SK-N-MC (cell line): ENCODE data around the gene BMP8A.
"Not testable (repeated sequence)": the region's sequence is repeated elsewhere in the genome, so short reads cannot be mapped to it uniquely, and the experiment has no call there.

Experiments
- DNase-seq: peaks from one replicate; pipeline ENCODE4 v3.0.0-alpha.2; 2011; ENCODE audit warnings: low read depth, low spot score
- H3K27ac ChIP-seq: fragments of 200-600 bp; sonication (generic); 2 replicates; pipeline ENCODE4 v1.5.1; 2016; ENCODE audit warnings: mixed run types
- H3K36me3 ChIP-seq: fragments of 200-600 bp; sonication (generic); 2 replicates; pipeline ENCODE4 v1.6.1; 2017; ENCODE audit warnings: antibody characterized with exemption, low read length, mixed read lengths; ENCODE audit not compliant: insufficient read depth
- H3K4me3 ChIP-seq: fragments of 200-600 bp; sonication (generic); 2 replicates; pipeline ENCODE4 v1.5.1; 2016
- H3K9ac ChIP-seq: fragments of 200-600 bp; sonication (generic); 2 replicates; pipeline ENCODE4 v1.8.0; 2017; ENCODE audit warnings: mixed run types, mixed read lengths; ENCODE audit not compliant: insufficient read length
- H3K9me3 ChIP-seq: fragments of 200-600 bp; sonication (generic); 2 replicates; pipeline ENCODE4 v1.6.1; 2017; ENCODE audit warnings: low read depth, mild to moderate bottlenecking, antibody characterized with exemption, low read length, moderate library complexity, mixed read lengths
- EZH2 ChIP-seq: fragments of 200-600 bp; sonication (generic); IDR thresholded peaks from one replicate; pipeline ENCODE4 v1.6.1; 2017; ENCODE audit warnings: antibody characterized with exemption
- FOXP2 ChIP-seq: optimal IDR thresholded peaks from 2 replicates; pipeline ENCODE3; 2011; ENCODE audit warnings: mild to moderate bottlenecking, moderate library complexity; ENCODE audit not compliant: insufficient read depth; ENCODE audit errors: extremely low read length, control extremely low read depth
- POLR2AphosphoS5 ChIP-seq: IDR thresholded peaks from 2 replicates; pipeline ENCODE4 v1.6.1; 2012; ENCODE audit warnings: mild to moderate bottlenecking, low read depth, low read length, borderline replicate concordance

BMP8A gene

GRCh38 chr1:39525366-39526165 is 34.1 kb downstream of the BMP8A start:
- no peak for DNase-seq
- H3K27ac ChIP-seq = no peak overlapping the region

GRCh38 chr1:39526466-39527189 is 35.2 kb downstream of the BMP8A start:
- Histone ChIP-seq H3K9me3 (no peaks in the 10 kb centered on the region), H3K9ac (no peak overlapping the region), H3K36me3 (peaks cover 12% of the 10 kb centered on the region; the same call in 1 of the 2 replicates), H3K4me3 (no peak overlapping the region), H3K27ac (no peak overlapping the region)
- TF ChIP-seq FOXP2 (no peak), EZH2 (no peak), POLR2AphosphoS5 (no peak)
- DNase-seq = no peak

More at GRCh38 chr1:39525366-39526165, 34.1 kb downstream of the BMP8A start:
- Histone ChIP-seq H3K9ac (no peak overlapping the region), H3K4me3 (no peak overlapping the region), H3K9me3 (no peaks in the 10 kb centered on the region), H3K36me3 (peaks cover 7% of the 10 kb centered on the region; the same call in 1 of the 2 replicates)
- TF ChIP-seq POLR2AphosphoS5 = no peak
- TF ChIP-seq FOXP2 = no peak
- no peak for TF ChIP-seq EZH2

GRCh38 chr1:39527190-39527579 is 35.7 kb downstream of the BMP8A start:
- not testable (repeated sequence) for H3K9me3 ChIP-seq, H3K4me3 ChIP-seq, DNase-seq, H3K9ac ChIP-seq, H3K27ac ChIP-seq
- H3K36me3 ChIP-seq = peaks cover 14% of the 10 kb centered on the region; the same call in 1 of the 2 replicates

GRCh38 chr1:39528082-39528481 is 36.6 kb downstream of the BMP8A start:
- H3K27ac ChIP-seq = no peak overlapping the region
- TF ChIP-seq EZH2 (no peak), FOXP2 (no peak), POLR2AphosphoS5 (no peak)
- no peaks in the 10 kb centered on the region for H3K9me3 ChIP-seq
- H3K36me3 ChIP-seq = peaks cover 14% of the 10 kb centered on the region; the same call in 1 of the 2 replicates
- no peak for DNase-seq
- no peak overlapping the region for H3K9ac ChIP-seq
- H3K4me3 ChIP-seq = no peak overlapping the region

GRCh38 chr1:39529901-39530535 is 38.6 kb downstream of the BMP8A start:
- H3K27ac ChIP-seq = no peak overlapping the region
- no peak for TF ChIP-seq EZH2
- TF ChIP-seq FOXP2 = no peak
- no peak for TF ChIP-seq POLR2AphosphoS5
- DNase-seq = no peak
- no peak overlapping the region for H3K4me3 ChIP-seq
- H3K36me3 ChIP-seq = peaks cover 17% of the 10 kb centered on the region; the same call in 1 of the 2 replicates
- H3K9ac ChIP-seq = no peak overlapping the region
- H3K9me3 ChIP-seq = no peaks in the 10 kb centered on the region

- no peak for DNase-seq
- no peak for TF ChIP-seq POLR2AphosphoS5
- no peak for TF ChIP-seq EZH2
- TF ChIP-seq FOXP2 = no peak
- H3K9me3 ChIP-seq = no peaks in the 10 kb centered on the region
- H3K27ac ChIP-seq = no peak overlapping the region
- H3K36me3 ChIP-seq = peaks cover 21% of the 10 kb centered on the region; the same call in 1 of the 2 replicates
- H3K4me3 ChIP-seq = no peak overlapping the region
- H3K9ac ChIP-seq = no peak overlapping the region
These were observed 40.1 kb downstream of the BMP8A start for GRCh38 chr1:39531526-39531925.

GRCh38 chr1:39533442-39533841 is 42.0 kb downstream of the BMP8A start:
- Histone ChIP-seq H3K9me3 (no peaks in the 10 kb centered on the region), H3K36me3 (peaks cover 14% of the 10 kb centered on the region), H3K4me3 (no peak overlapping the region), H3K9ac (no peak overlapping the region), H3K27ac (no peak overlapping the region)
- DNase-seq = no peak
- TF ChIP-seq EZH2 (no peak), POLR2AphosphoS5 (no peak), FOXP2 (no peak)

- Histone ChIP-seq H3K4me3 (no peak overlapping the region), H3K36me3 (peaks cover 22% of the 10 kb centered on the region), H3K27ac (no peak overlapping the region), H3K9ac (no peak overlapping the region), H3K9me3 (no peaks in the 10 kb centered on the region)
- DNase-seq = no peak
- TF ChIP-seq POLR2AphosphoS5 = no peak
- no peak for TF ChIP-seq EZH2
- no peak for TF ChIP-seq FOXP2
These were observed 47.3 kb downstream of the BMP8A start for GRCh38 chr1:39538531-39539251.
